Astrocyte (in vitro differentiated cells and primary cell): ENCODE data around the gene LGI2.

Experiments
- CTCF ChIP-seq: IDR thresholded peaks from 2 replicates; pipeline ENCODE4 v1.5.1; 2011; ENCODE audit warnings: low read depth, mild to moderate bottlenecking, inconsistent platforms, low read length, moderate library complexity; ENCODE audit not compliant: insufficient read depth
- EZH2 ChIP-seq: IDR thresholded peaks from 2 replicates; pipeline ENCODE4 v1.6.1; 2012; ENCODE audit warnings: mild to moderate bottlenecking, low read length, inconsistent platforms; ENCODE audit not compliant: insufficient read depth

DNA sequence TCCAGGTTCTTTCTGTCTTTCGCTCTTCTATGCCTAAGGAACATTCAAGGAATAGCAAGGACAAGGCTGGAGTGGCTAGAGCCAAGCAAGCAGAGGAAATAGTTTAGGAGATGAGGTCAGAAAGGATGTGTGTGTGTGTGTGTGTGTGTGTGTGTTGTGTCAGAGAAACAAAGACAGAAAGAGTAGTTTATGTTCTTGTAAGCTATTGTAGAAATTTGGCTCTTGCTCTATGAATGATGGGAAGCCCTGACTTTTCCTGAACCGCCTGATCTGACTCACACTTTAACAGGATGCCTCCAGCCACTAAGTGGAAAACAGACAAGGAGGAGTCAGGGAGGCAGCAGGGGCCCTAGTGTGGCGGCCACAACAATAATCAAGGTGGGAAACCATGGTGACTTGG is 39.7 kb downstream of the LGI2 start:
- TF ChIP-seq CTCF (no peak), EZH2 (no peak)
